AG10803 (cell line): ENCODE results near the gene GAS2L2.
A peak's percentile ranks its signal among the peaks of the same experiment; 100 is the strongest.

Experiments used
- DNase-seq: peaks from one replicate; pipeline ENCODE4 v3.0.0; 2010; ENCODE audit warnings: low read depth
- H3K4me3 ChIP-seq: 2 replicates; pipeline ENCODE4 v1.5.1; 2011; ENCODE audit warnings: mild to moderate bottlenecking, low read length, control low read depth
- TF ChIP-seq, protein P1 (sequence below): conservative IDR thresholded peaks from 2 replicates; pipeline ENCODE4 v1.5.1; 2011; ENCODE audit warnings: mild to moderate bottlenecking, low read length, control low read depth, inconsistent platforms

GAS2L2 gene

DNA sequence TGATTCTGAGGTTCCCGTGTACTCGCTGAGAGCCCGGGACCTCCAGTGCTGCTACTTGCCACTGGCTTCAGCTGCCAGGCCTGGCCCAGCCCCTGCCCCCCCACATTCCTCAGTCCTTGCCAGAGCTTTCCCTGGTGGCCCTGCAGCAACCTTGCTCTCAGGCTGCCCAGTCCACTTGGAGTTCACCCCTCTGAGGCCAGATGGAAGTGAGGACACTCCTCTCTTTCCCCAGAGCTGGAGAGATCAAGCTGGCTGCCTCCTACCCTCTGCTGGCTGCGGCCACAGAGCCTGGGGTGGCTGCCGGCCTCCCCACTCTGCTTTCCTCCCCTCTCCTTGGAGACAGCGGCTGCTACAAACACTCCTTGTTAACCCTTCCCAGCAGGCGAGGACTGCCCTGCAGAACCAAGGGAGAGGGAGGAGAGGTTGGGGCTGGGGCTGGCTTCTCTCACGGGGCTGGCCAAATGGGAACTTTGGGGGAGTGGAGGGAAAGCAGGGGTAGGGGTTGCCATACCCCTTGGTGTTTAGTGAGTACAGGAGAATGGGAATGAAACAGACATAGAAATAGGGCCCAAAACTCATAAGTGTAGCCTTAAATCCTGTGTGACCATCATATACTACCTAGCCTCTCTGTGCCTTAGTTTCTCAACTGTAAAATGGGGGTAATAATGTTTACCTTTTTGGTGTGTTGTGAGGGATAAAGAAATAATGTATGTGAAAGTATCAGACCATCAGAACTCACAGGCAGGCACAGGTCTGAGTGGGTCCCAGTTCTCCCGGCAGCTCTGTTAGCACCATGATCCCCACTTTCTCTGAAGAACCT lies at the start of gene GAS2L2:
Gene GAS2L2, minus strand, starts transcription at position 295 of the 820 bp plus-strand sequence. CDS start 389 bp downstream, outside the sequence.
- no peak within 1 kb of the TSS for H3K4me3 ChIP-seq
- TF ChIP-seq, protein P1, sequence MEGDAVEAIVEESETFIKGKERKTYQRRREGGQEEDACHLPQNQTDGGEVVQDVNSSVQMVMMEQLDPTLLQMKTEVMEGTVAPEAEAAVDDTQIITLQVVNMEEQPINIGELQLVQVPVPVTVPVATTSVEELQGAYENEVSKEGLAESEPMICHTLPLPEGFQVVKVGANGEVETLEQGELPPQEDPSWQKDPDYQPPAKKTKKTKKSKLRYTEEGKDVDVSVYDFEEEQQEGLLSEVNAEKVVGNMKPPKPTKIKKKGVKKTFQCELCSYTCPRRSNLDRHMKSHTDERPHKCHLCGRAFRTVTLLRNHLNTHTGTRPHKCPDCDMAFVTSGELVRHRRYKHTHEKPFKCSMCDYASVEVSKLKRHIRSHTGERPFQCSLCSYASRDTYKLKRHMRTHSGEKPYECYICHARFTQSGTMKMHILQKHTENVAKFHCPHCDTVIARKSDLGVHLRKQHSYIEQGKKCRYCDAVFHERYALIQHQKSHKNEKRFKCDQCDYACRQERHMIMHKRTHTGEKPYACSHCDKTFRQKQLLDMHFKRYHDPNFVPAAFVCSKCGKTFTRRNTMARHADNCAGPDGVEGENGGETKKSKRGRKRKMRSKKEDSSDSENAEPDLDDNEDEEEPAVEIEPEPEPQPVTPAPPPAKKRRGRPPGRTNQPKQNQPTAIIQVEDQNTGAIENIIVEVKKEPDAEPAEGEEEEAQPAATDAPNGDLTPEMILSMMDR = no peak
- peak; percentile 23 for DNase-seq

DNA sequence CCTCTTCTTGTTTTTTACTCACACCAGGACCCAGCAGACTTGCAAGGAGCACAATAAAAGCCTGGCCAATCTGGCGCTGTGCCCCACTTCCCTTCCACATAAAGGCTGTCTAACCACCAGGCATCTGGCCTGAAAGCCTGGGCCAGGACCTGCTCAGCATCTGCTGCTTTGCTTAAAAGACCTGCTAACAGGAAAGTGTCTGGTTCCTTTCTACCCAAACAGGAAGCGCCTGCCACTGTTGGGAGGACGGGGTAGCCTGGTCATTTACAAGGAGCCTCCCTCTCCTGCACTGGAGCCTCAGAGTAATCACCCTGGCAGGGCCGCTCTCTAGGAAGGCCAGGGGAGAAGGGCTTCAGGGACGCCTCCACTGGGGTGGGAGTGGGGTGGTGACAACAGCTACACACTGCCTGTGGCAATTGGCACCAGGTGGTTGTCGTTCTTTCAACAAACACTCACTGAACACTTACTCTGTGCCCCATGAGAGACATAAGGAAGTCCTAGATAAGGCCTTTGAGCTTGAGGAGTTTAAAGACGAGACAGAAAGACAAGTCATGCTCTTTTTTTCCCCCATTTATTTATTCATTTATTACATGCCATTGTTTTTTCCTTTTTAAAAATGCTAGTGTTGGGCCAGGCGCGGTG lies 48.7 kb upstream of the GAS2L2 start:
- TF ChIP-seq, protein P1 = no peak
- H3K4me3 ChIP-seq = no peak overlapping the region
- peak; percentile 88 for DNase-seq

GRCh38 chr17:35799942-35800341 lies 46.9 kb upstream of the GAS2L2 start:
- TF ChIP-seq, protein P1 = no peak
- peak; percentile 88 for DNase-seq
- H3K4me3 ChIP-seq = no peak overlapping the region

DNA sequence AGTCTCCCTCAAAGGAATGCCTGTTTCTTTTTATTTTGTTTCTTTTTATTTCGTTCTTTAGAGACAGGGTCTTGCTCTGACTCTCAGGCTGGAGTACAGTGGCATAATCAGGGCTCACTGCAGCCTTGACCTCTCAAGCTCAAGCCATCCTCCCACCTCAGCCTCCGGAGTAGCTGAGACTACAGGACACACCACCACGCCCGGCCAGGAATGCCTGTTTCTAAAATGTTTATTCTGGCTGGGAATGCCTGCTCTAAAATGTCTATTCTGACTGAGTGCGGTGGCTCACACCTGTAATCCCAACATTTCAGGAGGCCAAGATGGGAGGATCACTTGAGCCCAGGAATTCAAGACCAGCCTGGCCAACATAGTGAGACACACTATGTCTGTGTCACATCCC lies 44.9 kb upstream of the GAS2L2 start:
- TF ChIP-seq, protein P1 = no peak

GRCh38 chr17:35797370-35797769 lies 44.3 kb upstream of the GAS2L2 start:
- no peak for DNase-seq
- H3K4me3 ChIP-seq = no peak overlapping the region
- TF ChIP-seq, protein P1 = no peak

More for the DNA sequence above, 44.9 kb upstream of the GAS2L2 start:
- no peak overlapping the region for H3K4me3 ChIP-seq
- DNase-seq = no peak

GRCh38 chr17:35796942-35797341 lies 43.9 kb upstream of the GAS2L2 start:
- H3K4me3 ChIP-seq = no peak overlapping the region
- DNase-seq = no peak
- TF ChIP-seq, protein P1 = no peak

- no peak for DNase-seq
- peak overlapping the region; percentile 36 for H3K4me3 ChIP-seq
- TF ChIP-seq, protein P1 = no peak
These were observed 42.8 kb upstream of the GAS2L2 start for GRCh38 chr17:35795871-35796265.
